Camera-type eye (tissue), 1 donor: ENCODE measurements around the gene OR4D5. TPM values are rescaled to one million over a fixed set of nuclear protein-coding genes. Genes with fewer than 3 reads are reported as not detected.

Experiments used
- total RNA-seq: library from RNA; depleted of rRNA; stranded (reverse); fragments of >200 nt; gene quantifications from one replicate; pipeline ENCODE4 v1.2.3, GENCODE V29; 2014

OR4D5 gene
- total RNA-seq, result not detected

GRCh38 chr11:123939317-123939716 is at the start of gene OR4D5:
TSS of gene OR4D5 (plus strand) at chr11:123939617. CDS start at chr11:123939617, 0 bp downstream.

GRCh38 chr11:123901867-123902266 is 37.5 kb upstream of the OR4D5 start, which contains the start of gene OR8D4:
TSS of gene OR8D4 (plus strand) at chr11:123902167. CDS start at chr11:123906432, 4,265 bp downstream.

DNA sequence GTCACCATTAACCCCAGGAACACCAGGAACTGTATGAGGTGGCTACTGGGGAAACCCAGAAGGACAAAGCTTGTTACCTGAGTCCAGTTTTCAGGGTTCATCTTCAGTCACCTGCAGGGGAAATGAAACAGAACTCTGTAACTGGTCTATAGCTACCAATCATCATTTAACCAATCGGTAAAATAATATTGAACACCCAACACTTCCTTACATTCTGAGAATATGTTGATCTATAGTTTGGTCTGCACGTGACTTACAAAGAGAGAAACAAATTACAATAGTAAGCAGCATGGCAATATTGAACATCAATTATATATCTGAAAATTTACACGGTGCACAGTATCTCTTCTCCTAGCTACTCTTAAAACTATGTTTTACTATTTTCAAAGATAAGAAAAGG is 4.3 kb downstream of the OR4D5 start, which contains the start of gene OR6T1:
OR6T1 (minus strand) TSS at position 101 of the 400 bp plus-strand sequence; CDS start at position 101, 0 bp downstream.

DNA sequence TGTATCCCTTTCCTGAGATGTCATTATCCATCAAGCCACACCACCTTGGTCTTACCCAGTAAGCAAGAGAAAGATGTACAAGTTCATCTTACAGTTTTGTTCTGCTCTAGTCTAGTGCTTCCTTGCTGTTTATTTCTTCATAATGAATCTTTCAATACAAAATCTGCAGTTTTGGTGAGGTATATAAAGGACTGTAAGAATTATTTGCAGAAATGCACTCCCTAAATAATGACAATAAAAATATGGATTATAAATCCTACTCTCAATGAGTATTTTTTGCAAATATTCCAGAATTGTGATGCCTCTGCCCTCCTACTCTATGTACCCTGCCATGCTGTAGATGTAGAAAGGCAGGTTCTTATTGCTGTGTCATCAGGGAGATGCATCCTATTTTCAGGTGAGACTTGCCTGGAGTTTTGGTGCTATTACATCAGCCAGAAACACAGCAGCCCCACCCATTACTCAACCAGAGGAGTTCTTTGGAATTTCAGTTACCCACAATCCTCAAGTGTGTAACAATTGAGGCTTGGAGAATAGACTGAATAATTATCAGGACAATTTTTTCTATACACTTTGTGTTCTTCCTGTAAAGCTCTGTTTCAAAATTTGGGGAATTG is 38.4 kb downstream of the OR4D5 start, which contains the start of gene OR10S1:
OR10S1 (minus strand) TSS at position 51 of the 617 bp plus-strand sequence. CDS start 117 bp downstream, outside the sequence.

Other genes starting within 250 kb of the OR4D5 start
- gene ZNF202, start 198.0 kb upstream of the OR4D5 start, total RNA-seq, result 16.1 TPM
- not detected for gene OR6X1, start 185.1 kb upstream of the OR4D5 start, total RNA-seq
- not detected for gene OR6M1, start 133.3 kb upstream of the OR4D5 start, total RNA-seq
- not detected for gene TMEM225, start 53.9 kb upstream of the OR4D5 start, total RNA-seq
- not detected for gene OR8D4, start 37.5 kb upstream of the OR4D5 start, total RNA-seq
- gene OR6T1, start 4.2 kb downstream of the OR4D5 start, total RNA-seq, result not detected
- gene OR10S1, start 38.2 kb downstream of the OR4D5 start, total RNA-seq, result not detected
- gene OR10G6, start 55.5 kb downstream of the OR4D5 start, total RNA-seq, result not detected
- not detected for gene OR10G4, start 73.4 kb downstream of the OR4D5 start, total RNA-seq
- not detected for gene OR10G9, start 83.4 kb downstream of the OR4D5 start, total RNA-seq
- not detected for gene OR10G8, start 87.2 kb downstream of the OR4D5 start, total RNA-seq
- not detected for gene OR10G7, start 101.7 kb downstream of the OR4D5 start, total RNA-seq
- gene VWA5A, start 175.8 kb downstream of the OR4D5 start, total RNA-seq, result 23.7 TPM
- not detected for gene OR10D3, start 243.7 kb downstream of the OR4D5 start, total RNA-seq